IMR-90 (cell line): ENCODE data around the gene CD274.

Experiments used
- CTCF ChIP-seq: conservative IDR thresholded peaks from 2 replicates; pipeline ENCODE4 v1.5.1; 2012; ENCODE audit warnings: mild to moderate bottlenecking, low read depth, low read length, improper control_type of control experiment
- MAFK ChIP-seq: IDR thresholded peaks from 2 replicates; pipeline ENCODE4 v1.6.1; 2012; ENCODE audit warnings: low read depth, low read length, improper control_type of control experiment
- RCOR1 ChIP-seq: IDR thresholded peaks from 2 replicates; pipeline ENCODE4 v1.6.1; 2012; ENCODE audit warnings: mild to moderate bottlenecking, low read length, improper control_type of control experiment; ENCODE audit not compliant: insufficient replicate concordance
- SMC3 ChIP-seq: fragments of 150-350 bp; IDR thresholded peaks from 2 replicates; pipeline ENCODE4 v1.6.1; 2016; ENCODE audit warnings: low read depth, mild to moderate bottlenecking, antibody characterized with exemption, low read length, moderate library complexity

GRCh38 chr9:5470122-5470521, 19.8 kb downstream of the CD274 start:
- TF ChIP-seq RCOR1 (no peak), SMC3 (no peak), CTCF (no peak), MAFK (no peak)
